Cardiac muscle cell (in vitro differentiated cells and primary cell): ENCODE data around the gene TFIP11. TPM values are rescaled to one million over a fixed set of nuclear protein-coding genes. Genes with fewer than 3 reads are reported as not detected.

Experiments used
- DNase-seq, 2 donors: peaks; one replicate each; pipeline versions ENCODE4 v3.0.0 to v3.0.0-alpha.2; 2010 to 2017; ENCODE audit warnings: low read depth in 1 of 2, low spot score in 1 of 2
- H3K27ac ChIP-seq: fragments of 200-600 bp; sonication (generic); 2 replicates; pipeline ENCODE4 v1.5.1; 2016
- H3K27me3 ChIP-seq: fragments of 200-600 bp; sonication (generic); 2 replicates; pipeline ENCODE4 v1.6.0; 2016; ENCODE audit warnings: control low read depth
- H3K36me3 ChIP-seq: fragments of 200-600 bp; sonication (generic); 2 replicates; pipeline ENCODE4 v1.5.1; 2016; ENCODE audit warnings: control low read depth
- H3K4me1 ChIP-seq: fragments of 200-600 bp; sonication (generic); 2 replicates; pipeline ENCODE4 v1.8.1; 2017; ENCODE audit warnings: low read depth, mild to moderate bottlenecking, mixed run types
- H3K4me3 ChIP-seq: fragments of 200-600 bp; sonication (generic); 2 replicates; pipeline ENCODE4 v1.5.1; 2016; ENCODE audit warnings: mild to moderate bottlenecking
- H3K9me3 ChIP-seq: fragments of 200-600 bp; sonication (generic); 2 replicates; pipeline ENCODE4 v1.5.1; 2017; ENCODE audit warnings: low read depth, mild to moderate bottlenecking, control low read depth
- polyA plus RNA-seq: library from polyadenylated mRNA; unstranded; fragments of >200 nt; fragmentation: Nextera tagmentation; extraction: Ambion mirVana; gene quantifications from 2 replicates; pipeline ENCODE4 v1.2.1, GENCODE V29; 2016
- total RNA-seq: library from RNA; depleted of rRNA; stranded (reverse); fragments of >200 nt; gene quantifications from 2 replicates; pipeline ENCODE4 v1.2.3, GENCODE V29; 2016
- TF ChIP-seq, protein P1 (sequence below): IDR thresholded peaks from 2 replicates; pipeline ENCODE4 v1.5.1; 2012; ENCODE audit warnings: low read depth, mild to moderate bottlenecking, low read length

TFIP11 gene
- total and polyA plus RNA-seq, 2 experiments from 2014 or later: 24.6 to 25.5 TPM

DNA sequence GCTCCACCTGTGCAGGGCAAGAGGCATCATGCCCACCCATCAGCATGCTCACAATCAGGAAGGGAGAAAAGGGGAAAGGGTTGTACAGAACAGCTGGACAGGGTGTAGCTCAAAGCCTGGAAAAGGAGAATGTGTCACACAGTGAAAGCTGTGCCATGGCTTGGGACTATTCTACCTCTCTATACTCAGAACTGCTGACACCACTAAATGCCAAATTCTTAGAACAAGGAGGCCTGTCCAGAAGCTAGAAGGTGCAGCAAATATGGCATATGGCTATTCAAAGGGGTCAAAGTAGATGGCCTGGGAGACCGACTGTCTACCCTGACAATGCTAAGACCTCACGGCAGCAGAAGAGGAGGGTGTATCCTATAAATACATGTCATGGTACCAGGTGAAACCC is 41.5 kb downstream of the TFIP11 start:
- Histone ChIP-seq H3K9me3 (no peaks in the 10 kb centered on the region), H3K4me3 (no peak overlapping the region), H3K4me1 (no peaks in the 10 kb centered on the region), H3K36me3 (peaks cover 61% of the 10 kb centered on the region), H3K27ac (no peak overlapping the region), H3K27me3 (no peaks in the 10 kb centered on the region)
- no peak for DNase-seq
- TF ChIP-seq, protein P1, sequence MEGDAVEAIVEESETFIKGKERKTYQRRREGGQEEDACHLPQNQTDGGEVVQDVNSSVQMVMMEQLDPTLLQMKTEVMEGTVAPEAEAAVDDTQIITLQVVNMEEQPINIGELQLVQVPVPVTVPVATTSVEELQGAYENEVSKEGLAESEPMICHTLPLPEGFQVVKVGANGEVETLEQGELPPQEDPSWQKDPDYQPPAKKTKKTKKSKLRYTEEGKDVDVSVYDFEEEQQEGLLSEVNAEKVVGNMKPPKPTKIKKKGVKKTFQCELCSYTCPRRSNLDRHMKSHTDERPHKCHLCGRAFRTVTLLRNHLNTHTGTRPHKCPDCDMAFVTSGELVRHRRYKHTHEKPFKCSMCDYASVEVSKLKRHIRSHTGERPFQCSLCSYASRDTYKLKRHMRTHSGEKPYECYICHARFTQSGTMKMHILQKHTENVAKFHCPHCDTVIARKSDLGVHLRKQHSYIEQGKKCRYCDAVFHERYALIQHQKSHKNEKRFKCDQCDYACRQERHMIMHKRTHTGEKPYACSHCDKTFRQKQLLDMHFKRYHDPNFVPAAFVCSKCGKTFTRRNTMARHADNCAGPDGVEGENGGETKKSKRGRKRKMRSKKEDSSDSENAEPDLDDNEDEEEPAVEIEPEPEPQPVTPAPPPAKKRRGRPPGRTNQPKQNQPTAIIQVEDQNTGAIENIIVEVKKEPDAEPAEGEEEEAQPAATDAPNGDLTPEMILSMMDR: no peak

DNA sequence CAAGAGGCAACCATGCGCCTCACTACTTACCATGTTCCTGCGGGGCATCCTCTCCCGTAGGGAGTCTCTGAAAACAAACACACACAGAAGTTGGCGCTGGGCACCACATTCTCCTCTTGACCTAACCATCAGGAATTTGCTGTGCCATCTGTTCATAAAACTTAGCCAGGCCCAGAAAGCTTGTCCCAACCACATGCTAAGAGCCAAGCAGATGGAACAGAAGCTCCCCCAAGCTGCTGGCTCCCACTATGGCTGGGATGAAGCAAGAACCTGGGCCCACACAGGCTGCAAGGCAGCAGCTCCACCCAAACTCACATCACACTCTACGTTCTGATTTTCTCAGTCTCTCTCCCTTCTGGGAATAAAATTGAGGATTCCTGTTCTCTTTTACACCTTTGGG is 46.1 kb downstream of the TFIP11 start:
- H3K9me3 ChIP-seq: no peaks in the 10 kb centered on the region
- TF ChIP-seq, protein P1: no peak
- peaks cover 57% of the 10 kb centered on the region for H3K36me3 ChIP-seq
- H3K27me3 ChIP-seq: no peaks in the 10 kb centered on the region
- H3K4me3 ChIP-seq: no peak overlapping the region
- no peak overlapping the region for H3K27ac ChIP-seq
- DNase-seq: no peak
- peaks cover 14% of the 10 kb centered on the region for H3K4me1 ChIP-seq

DNA sequence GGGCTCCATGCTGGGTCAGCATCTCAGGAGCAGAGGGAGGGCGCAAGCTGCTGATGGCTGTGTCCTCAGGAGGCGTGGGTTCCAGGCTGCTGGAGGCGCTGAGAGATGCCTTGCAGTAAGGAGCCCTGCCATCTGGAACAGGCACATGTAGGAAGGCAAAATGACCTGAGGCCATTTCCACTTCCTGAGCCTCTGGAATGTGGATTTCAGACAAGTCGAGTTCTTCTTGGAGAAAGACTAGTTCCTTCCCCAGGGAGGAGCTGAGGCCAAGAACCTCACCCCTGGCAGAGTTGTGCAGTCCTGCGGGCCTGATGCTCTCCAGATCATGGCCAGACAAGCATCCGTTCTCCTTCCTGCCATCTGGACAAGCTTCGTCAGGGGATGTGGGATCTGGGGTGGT is 48.0 kb downstream of the TFIP11 start:
- peaks cover 44% of the 10 kb centered on the region for H3K36me3 ChIP-seq
- H3K9me3 ChIP-seq: no peaks in the 10 kb centered on the region
- H3K4me1 ChIP-seq: peaks cover 14% of the 10 kb centered on the region
- no peak overlapping the region for H3K27ac ChIP-seq
- no peak overlapping the region for H3K4me3 ChIP-seq
- TF ChIP-seq, protein P1: no peak
- peak in 1 of 2 donors; percentile 48 for DNase-seq
- H3K27me3 ChIP-seq: no peaks in the 10 kb centered on the region

DNA sequence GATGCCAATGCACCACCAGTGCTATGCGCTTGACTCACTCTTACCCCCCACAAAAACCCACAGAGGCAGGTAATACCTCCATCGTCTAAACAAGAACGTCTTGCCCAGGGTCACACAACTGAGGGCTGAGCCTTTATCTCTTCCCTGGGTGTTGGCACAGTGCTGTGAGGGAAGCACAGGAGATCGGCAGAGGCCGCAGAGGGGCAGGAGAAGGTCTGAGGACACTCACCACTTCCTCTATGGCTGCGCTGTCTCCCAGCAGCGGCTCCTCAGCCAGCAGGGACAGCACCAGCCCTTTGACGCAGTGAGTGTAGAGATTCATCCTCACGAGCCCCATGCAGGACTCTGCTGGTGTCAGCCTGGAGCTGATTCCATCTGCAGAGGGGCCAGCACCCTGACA is 48.6 kb downstream of the TFIP11 start:
- Histone ChIP-seq H3K27ac (no peak overlapping the region), H3K27me3 (no peaks in the 10 kb centered on the region), H3K9me3 (no peaks in the 10 kb centered on the region), H3K4me3 (no peak overlapping the region), H3K36me3 (peaks cover 43% of the 10 kb centered on the region), H3K4me1 (peaks cover 14% of the 10 kb centered on the region)
- DNase-seq: no peak
- TF ChIP-seq, protein P1: no peak

DNA sequence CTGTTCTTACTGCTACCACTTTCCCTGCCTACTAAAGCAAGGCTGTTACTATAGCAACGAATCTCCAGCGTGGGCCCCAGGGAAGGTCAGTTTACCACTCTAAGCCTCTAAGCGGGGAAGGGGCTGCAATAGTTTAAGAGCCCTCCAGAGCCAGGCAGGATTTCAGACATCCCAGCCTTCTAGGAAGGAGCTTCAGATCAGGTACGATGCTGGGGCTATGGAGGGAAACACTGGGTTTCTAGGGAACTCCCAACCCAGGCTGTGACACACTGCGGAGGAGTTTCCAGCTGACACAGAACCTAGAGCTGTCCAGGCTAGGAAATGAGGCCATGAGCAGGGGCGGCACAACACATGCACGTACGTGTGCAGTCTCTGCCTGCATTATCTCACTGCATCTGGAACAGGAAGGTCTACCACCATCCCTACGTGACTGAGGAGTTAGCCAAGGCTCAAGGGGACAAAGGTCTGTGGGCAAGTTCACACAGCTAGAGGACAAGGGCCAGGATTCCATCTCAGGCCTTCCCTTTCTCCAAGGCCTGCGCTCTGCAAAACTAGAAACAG is 49.1 kb downstream of the TFIP11 start:
- Histone ChIP-seq H3K4me1 (peaks cover 14% of the 10 kb centered on the region), H3K4me3 (no peak overlapping the region), H3K36me3 (peaks cover 38% of the 10 kb centered on the region), H3K27ac (no peak overlapping the region), H3K27me3 (no peaks in the 10 kb centered on the region), H3K9me3 (no peaks in the 10 kb centered on the region)
- peak in 1 of 2 donors; percentile 42 for DNase-seq
- TF ChIP-seq, protein P1: no peak

DNA sequence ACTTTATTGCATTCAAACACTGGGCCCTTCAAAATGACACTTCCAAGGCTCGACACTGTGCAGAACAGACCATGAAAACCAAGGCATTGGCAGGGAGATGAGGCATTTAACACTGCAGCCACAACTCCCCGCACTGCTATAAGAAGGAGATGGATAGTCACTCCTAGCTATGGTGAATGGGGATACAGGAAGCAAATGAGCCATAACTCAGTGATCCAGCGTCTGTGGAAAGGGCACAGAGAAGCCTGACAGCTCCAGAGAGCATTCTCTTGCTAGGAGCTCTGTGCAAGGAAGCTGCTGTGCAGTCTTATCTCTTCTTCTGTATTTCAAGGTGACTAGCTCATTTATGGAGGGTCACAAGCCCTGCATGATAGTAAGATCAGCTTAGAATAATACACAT is 49.6 kb downstream of the TFIP11 start:
- H3K36me3 ChIP-seq: peaks cover 34% of the 10 kb centered on the region

More for the DNA sequence above, 49.6 kb downstream of the TFIP11 start:
- no peak for DNase-seq
- H3K27ac ChIP-seq: no peak overlapping the region
- TF ChIP-seq, protein P1: no peak
- H3K4me3 ChIP-seq: no peak overlapping the region
- no peaks in the 10 kb centered on the region for H3K9me3 ChIP-seq
- no peaks in the 10 kb centered on the region for H3K27me3 ChIP-seq
- H3K4me1 ChIP-seq: peaks cover 14% of the 10 kb centered on the region
